Measurements from ENCODE around the gene JAML. TPM values are rescaled to one million over a fixed set of nuclear protein-coding genes. Genes with fewer than 3 reads are reported as not detected.
A peak's percentile ranks its signal among the peaks of the same experiment; 100 is the strongest.

JAML gene
- total and polyA plus RNA-seq, 11 donors: 0.90 to 18.4 (median 1.6) TPM

GRCh38 chr11:118167906-118168305 lies 56.9 kb downstream of the JAML start:
- peaks cover 3 to 41% (median 16%) of the 10 kb centered on the region in 12 donors for H3K4me1 ChIP-seq
- peaks cover 0 to 10% (median 0%) of the 10 kb centered on the region in 9 donors for H3K36me3 ChIP-seq
- H3K4me3 ChIP-seq: no peak overlapping the region
- peaks cover 0 to 8% (median 0%) of the 10 kb centered on the region in 9 donors for H3K27me3 ChIP-seq
- intact Hi-C loops (cut with DNase I): no loop called here
- DNase-seq (peak in 1 of 5 donors; percentile 48), ATAC-seq (no peak)
- TF ChIP-seq CTCF (IDR thresholded peaks at IDR 0.05) (no peak), POLR2A (IDR thresholded peaks at IDR 0.05) (no peak)
- no peak overlapping the region for H3K27ac ChIP-seq
- no peaks in the 10 kb centered on the region for H3K9me3 ChIP-seq
- WGBS, 4 donors: 88 to 95% (median 91%) methylated on average over 12 of the region's 12 CpGs

- no peak for DNase-seq
- no peak for ATAC-seq
- no peak for TF ChIP-seq POLR2A (IDR thresholded peaks at IDR 0.05)
- TF ChIP-seq CTCF (IDR thresholded peaks at IDR 0.05): no peak
- Histone ChIP-seq H3K4me3 (no peak overlapping the region), H3K27ac (no peak overlapping the region), H3K9me3 (no peaks in the 10 kb centered on the region), H3K27me3 (peaks cover 0 to 8% (median 0%) of the 10 kb centered on the region in 9 donors), H3K4me1 (peaks cover 3 to 41% (median 16%) of the 10 kb centered on the region in 12 donors), H3K36me3 (peaks cover 0 to 10% (median 0%) of the 10 kb centered on the region in 9 donors)
- WGBS, 4 donors: 88 to 93% (median 91%) methylated on average over 2 of the region's 2 CpGs
- intact Hi-C loops (cut with DNase I): no loop called here
Measured at GRCh38 chr11:118167253-118167652, 57.6 kb downstream of the JAML start.

GRCh38 chr11:118166641-118167040 lies 58.2 kb downstream of the JAML start:
- Histone ChIP-seq H3K4me1 (peaks cover 3 to 36% (median 13%) of the 10 kb centered on the region in 12 donors), H3K9me3 (no peaks in the 10 kb centered on the region), H3K27ac (no peak overlapping the region), H3K36me3 (peaks cover 0 to 10% (median 0%) of the 10 kb centered on the region in 9 donors), H3K4me3 (no peak overlapping the region), H3K27me3 (peaks cover 0 to 8% (median 0%) of the 10 kb centered on the region in 9 donors)
- WGBS, 4 donors: 87 to 91% (median 89%) methylated on average over 17 of the region's 17 CpGs
- no peak for TF ChIP-seq POLR2A (IDR thresholded peaks at IDR 0.05)
- no peak for TF ChIP-seq CTCF (IDR thresholded peaks at IDR 0.05)
- no peak for ATAC-seq
- intact Hi-C loops (cut with DNase I): no loop called here
- no peak for DNase-seq

GRCh38 chr11:118164885-118165284 lies 59.9 kb downstream of the JAML start:
- WGBS, 4 donors: 72 to 81% (median 76%) methylated on average over 2 of the region's 2 CpGs
- Histone ChIP-seq H3K27ac (no peak overlapping the region), H3K27me3 (no peaks in the 10 kb centered on the region), H3K4me1 (peaks cover 0 to 20% (median 0%) of the 10 kb centered on the region in 12 donors), H3K4me3 (no peak overlapping the region), H3K36me3 (peaks cover 0 to 10% (median 0%) of the 10 kb centered on the region in 9 donors), H3K9me3 (no peaks in the 10 kb centered on the region)
- ATAC-seq (no peak), DNase-seq (no peak)
- intact Hi-C loops (cut with DNase I): no loop called here
- no peak for TF ChIP-seq POLR2A (IDR thresholded peaks at IDR 0.05)
- no peak for TF ChIP-seq CTCF (IDR thresholded peaks at IDR 0.05)

Measured in heart left ventricle (tissue), 16 donors.